Neural cell (in vitro differentiated cells): Measurements from ENCODE around the gene FOSL1. TPM values are rescaled to one million over a fixed set of nuclear protein-coding genes. Genes with fewer than 3 reads are reported as not detected.
A peak's percentile ranks its signal among the peaks of the same experiment; 100 is the strongest.

Experiments
- H2AFZ ChIP-seq: fragments of 200-600, 300-800 bp; sonication (generic), shearing (Covaris generic); 2 replicates; pipeline ENCODE4 v1.6.0; 2014; ENCODE audit warnings: low read depth, mild to moderate bottlenecking, antibody characterized with exemption, low read length, moderate library complexity
- H3F3A ChIP-seq: fragments of 200-600 bp; shearing (Covaris generic); 2 replicates; pipeline ENCODE4 v1.6.1; 2016; ENCODE audit warnings: mild to moderate bottlenecking, moderate library complexity, mixed read lengths, antibody characterized with exemption, low read length; ENCODE audit not compliant: insufficient read depth, poor library complexity, severe bottlenecking
- H3K27ac ChIP-seq: fragments of 200-600, 300-800 bp; sonication (generic), shearing (Covaris generic); 2 replicates; pipeline ENCODE4 v1.5.1; 2014; ENCODE audit warnings: mild to moderate bottlenecking, low read length, moderate library complexity
- H3K27me3 ChIP-seq: fragments of 300-800, 200-600 bp; sonication (generic), shearing (Covaris generic); 2 replicates; pipeline ENCODE4 v1.6.0; 2014; ENCODE audit warnings: mild to moderate bottlenecking, low read depth, low read length, moderate library complexity; ENCODE audit not compliant: insufficient read depth
- H3K36me3 ChIP-seq: fragments of 300-800, 200-600 bp; sonication (generic), shearing (Covaris generic); 2 replicates; pipeline ENCODE4 v1.5.1; 2014; ENCODE audit warnings: mild to moderate bottlenecking, antibody characterized with exemption, low read length, moderate library complexity; ENCODE audit not compliant: insufficient read depth
- H3K4me2 ChIP-seq: fragments of 300-800, 200-600 bp; sonication (generic), shearing (Covaris generic); 2 replicates; pipeline ENCODE4 v1.6.0; 2014; ENCODE audit warnings: mild to moderate bottlenecking, low read length
- H3K4me3 ChIP-seq: fragments of 300-800, 200-600 bp; sonication (generic), shearing (Covaris generic); 2 replicates; pipeline ENCODE4 v1.5.1; 2014; ENCODE audit warnings: mild to moderate bottlenecking, low read length, moderate library complexity
- H3K79me2 ChIP-seq: fragments of 200-600 bp; shearing (Covaris generic); replicated peaks from 2 replicates; pipeline ENCODE4 v1.6.0; 2014; ENCODE audit warnings: mild to moderate bottlenecking, low read length, moderate library complexity; ENCODE audit not compliant: insufficient read depth
- H3K9ac ChIP-seq: fragments of 300-800, 200-600 bp; sonication (generic), shearing (Covaris generic); 2 replicates; pipeline ENCODE4 v1.6.1; 2016; ENCODE audit warnings: mild to moderate bottlenecking, low read length, mixed read lengths
- H3K9me2 ChIP-seq: fragments of 200-600 bp; shearing (Covaris generic); 2 replicates; pipeline ENCODE4 v1.6.1; 2016; ENCODE audit warnings: mild to moderate bottlenecking, low read length, mixed read lengths; ENCODE audit not compliant: insufficient read depth
- H3K9me3 ChIP-seq: fragments of 200-600, 300-800 bp; sonication (generic), shearing (Covaris generic); 2 replicates; pipeline ENCODE4 v1.6.1; 2016; ENCODE audit warnings: mild to moderate bottlenecking, mixed run types, low read length, moderate library complexity, mixed read lengths
- H4K20me1 ChIP-seq: fragments of 200-600 bp; shearing (Covaris generic); 2 replicates; pipeline ENCODE4 v1.6.1; 2016; ENCODE audit warnings: mild to moderate bottlenecking, mixed run types; ENCODE audit not compliant: insufficient read depth
- EP300 ChIP-seq: fragments of 450-650 bp; conservative IDR thresholded peaks from 2 replicates; pipeline ENCODE4 v1.6.1; 2014; ENCODE audit warnings: antibody characterized with exemption, mild to moderate bottlenecking, moderate library complexity; ENCODE audit not compliant: poor library complexity, severe bottlenecking
- MXI1 ChIP-seq: fragments of 450-650 bp; conservative IDR thresholded peaks from 2 replicates; pipeline ENCODE4 v1.6.1; 2014; ENCODE audit warnings: antibody characterized with exemption, mild to moderate bottlenecking; ENCODE audit not compliant: poor library complexity, severe bottlenecking
- POLR2AphosphoS5 ChIP-seq: IDR thresholded peaks from 2 replicates; pipeline ENCODE4 v1.6.1; 2012
- REST ChIP-seq: IDR thresholded peaks from 2 replicates; pipeline ENCODE4 v1.6.1; 2012; ENCODE audit warnings: borderline replicate concordance
- SMC3 ChIP-seq: fragments of 450-650 bp; conservative IDR thresholded peaks from 2 replicates; pipeline ENCODE4 v1.6.1; 2014; ENCODE audit warnings: antibody characterized with exemption, mild to moderate bottlenecking, moderate library complexity; ENCODE audit not compliant: poor library complexity
- TAF1 ChIP-seq: IDR thresholded peaks from 2 replicates; pipeline ENCODE4 v1.6.1; 2012; ENCODE audit warnings: low read depth
- polyA plus RNA-seq: library from polyadenylated mRNA; depleted of rRNA; stranded (reverse); fragments of >200 nt; gene quantifications from 2 replicates; pipeline ENCODE4 v1.2.3, GENCODE V29; 2014

The FOSL1 gene
- polyA plus RNA-seq, 1 donor from 2014 or later: not detected

- Histone ChIP-seq H3K9me3 (no peaks in the 10 kb centered on the region), H2AFZ (no peak overlapping the region), H3K27ac (no peak overlapping the region), H3K36me3 (no peaks in the 10 kb centered on the region), H3K4me2 (no peak overlapping the region), H3F3A (no peaks in the 10 kb centered on the region), H4K20me1 (no peaks in the 10 kb centered on the region), H3K9me2 (no peaks in the 10 kb centered on the region), H3K27me3 (peaks cover 11% of the 10 kb centered on the region), H3K9ac (no peak overlapping the region), H3K79me2 (no peaks in the 10 kb centered on the region), H3K4me3 (no peak overlapping the region)
- peak; percentile 11 for TF ChIP-seq POLR2AphosphoS5
- no peak for TF ChIP-seq EP300
These were observed 29.9 kb downstream of the FOSL1 start for GRCh38 chr11:65870307-65870658.

- Histone ChIP-seq H3K27me3 (peaks cover 11% of the 10 kb centered on the region), H3K9ac (no peak overlapping the region), H3K4me3 (no peak overlapping the region), H3K4me2 (no peak overlapping the region), H3K36me3 (no peaks in the 10 kb centered on the region), H3K9me3 (no peaks in the 10 kb centered on the region), H4K20me1 (no peaks in the 10 kb centered on the region), H3K9me2 (no peaks in the 10 kb centered on the region), H3K27ac (no peak overlapping the region), H2AFZ (no peak overlapping the region), H3F3A (no peaks in the 10 kb centered on the region), H3K79me2 (no peaks in the 10 kb centered on the region)
- no peak for TF ChIP-seq SMC3
- no peak for TF ChIP-seq TAF1
- TF ChIP-seq POLR2AphosphoS5: peak; percentile 18
- no peak for TF ChIP-seq EP300
- no peak for TF ChIP-seq REST
These were observed 30.4 kb downstream of the FOSL1 start for GRCh38 chr11:65869643-65870306.

DNA sequence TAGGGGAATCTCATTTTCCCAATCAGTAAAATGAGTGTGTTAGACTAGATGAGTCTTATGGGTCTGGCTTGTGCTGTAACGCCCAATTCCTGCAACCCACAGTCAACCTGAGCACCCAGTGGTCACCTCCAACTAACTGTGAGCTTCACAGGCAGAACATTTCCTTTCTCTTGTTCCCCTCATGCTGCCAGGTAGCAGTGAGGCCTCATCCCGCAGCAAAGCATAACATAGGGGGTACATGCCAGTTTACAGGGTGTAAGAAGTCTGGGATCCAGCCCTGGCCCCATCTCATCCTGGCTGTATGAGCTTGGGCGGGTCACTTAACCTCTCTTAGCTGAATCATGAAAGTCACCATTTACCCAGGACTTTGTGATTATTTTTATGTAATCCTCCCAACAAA lies 31.3 kb downstream of the FOSL1 start:
- H3K36me3 ChIP-seq: no peaks in the 10 kb centered on the region
- H3K9ac ChIP-seq: no peak overlapping the region
- H3K27ac ChIP-seq: no peak overlapping the region
- H3K4me3 ChIP-seq: no peak overlapping the region
- peak; percentile 19 for TF ChIP-seq POLR2AphosphoS5
- no peak for TF ChIP-seq MXI1
- TF ChIP-seq REST: no peak
- no peaks in the 10 kb centered on the region for H3K9me3 ChIP-seq
- no peaks in the 10 kb centered on the region for H4K20me1 ChIP-seq
- peaks cover 11% of the 10 kb centered on the region for H3K27me3 ChIP-seq
- no peaks in the 10 kb centered on the region for H3K79me2 ChIP-seq
- H3F3A ChIP-seq: no peaks in the 10 kb centered on the region
- H3K4me2 ChIP-seq: no peak overlapping the region
- H3K9me2 ChIP-seq: no peaks in the 10 kb centered on the region
- no peak overlapping the region for H2AFZ ChIP-seq
